CD14-positive monocyte (primary cell): ENCODE results near the gene WFDC5. TPM values are rescaled to one million over a fixed set of nuclear protein-coding genes. Genes with fewer than 3 reads are reported as not detected.
A peak's percentile ranks its signal among the peaks of the same experiment; 100 is the strongest.

Experiments used
- DNase-seq, 3 donors: peaks; one replicate each; pipeline ENCODE4 v3.0.0-alpha.2; 2011 to 2022
- H2AFZ ChIP-seq: 2 replicates; pipeline ENCODE4 v1.6.0; 2012; ENCODE audit warnings: mild to moderate bottlenecking, low read depth, low read length, inconsistent platforms; ENCODE audit not compliant: insufficient read depth, poor library complexity, severe bottlenecking
- H3K27ac ChIP-seq, 2 donors: 1 replicate in 1 of 2; 2 replicates in 1 of 2; pipeline ENCODE4 v1.5.1; 2012 to 2013; ENCODE audit warnings: low read length in 2 of 2, control low read depth in 1 of 2, inconsistent platforms in 1 of 2, low read depth in 1 of 2, mild to moderate bottlenecking in 1 of 2
- H3K27me3 ChIP-seq, 2 donors: one replicate each; pipeline versions ENCODE4 v1.6.0 to v1.6.1; 2011 to 2013; ENCODE audit warnings: low read length in 2 of 2; ENCODE audit not compliant: control insufficient read depth in 2 of 2, insufficient read depth in 2 of 2
- H3K36me3 ChIP-seq, 2 donors: replicated peaks in 1 of 2; 1 replicate in 1 of 2; 2 replicates in 1 of 2; pipeline versions ENCODE4 v1.5.1 to v1.6.1; 2012 to 2013; ENCODE audit warnings: low read length in 2 of 2, control low read depth in 1 of 2, inconsistent platforms in 1 of 2, mild to moderate bottlenecking in 1 of 2; ENCODE audit not compliant: insufficient read depth in 2 of 2, control insufficient read depth in 1 of 2
- H3K4me1 ChIP-seq, 2 donors: 1 replicate in 1 of 2; 2 replicates in 1 of 2; pipeline versions ENCODE4 v1.5.1 to v1.6.1; 2012 to 2013; ENCODE audit warnings: low read length in 2 of 2, control low read depth in 1 of 2, inconsistent platforms in 1 of 2, mild to moderate bottlenecking in 1 of 2, moderate library complexity in 1 of 2; ENCODE audit not compliant: insufficient read depth in 2 of 2, control insufficient read depth in 1 of 2
- H3K4me2 ChIP-seq: replicated peaks from 2 replicates; pipeline ENCODE3; 2012; ENCODE audit warnings: low read length, moderate library complexity, mild to moderate bottlenecking; ENCODE audit not compliant: poor library complexity, severe bottlenecking; ENCODE audit errors: extremely low read depth
- H3K4me3 ChIP-seq, 3 experiments: fragments of 200-600 bp in 1 of 3; sonication (generic) in 1 of 3; replicated peaks in 1 of 3; 1 replicate in 2 of 3; 2 replicates in 1 of 3; pipeline ENCODE4 v1.5.1; 2011 to 2013; ENCODE audit warnings: low read length in 3 of 3, mild to moderate bottlenecking in 3 of 3, control low read depth in 2 of 3, low read depth in 2 of 3, inconsistent platforms in 1 of 3, moderate library complexity in 1 of 3
- H3K79me2 ChIP-seq: 2 replicates; pipeline ENCODE4 v1.6.0; 2012; ENCODE audit warnings: mild to moderate bottlenecking, control low read depth, inconsistent platforms, low read length, moderate library complexity; ENCODE audit not compliant: insufficient read depth
- H3K9ac ChIP-seq: 2 replicates; pipeline ENCODE4 v1.6.0; 2017; ENCODE audit warnings: low read length, mild to moderate bottlenecking; ENCODE audit not compliant: insufficient read depth, poor library complexity, severe bottlenecking
- H3K9me3 ChIP-seq, 2 donors: replicated peaks in 1 of 2; 1 replicate in 1 of 2; 2 replicates in 1 of 2; pipeline versions ENCODE4 v1.5.1 to v1.6.1; 2012 to 2013; ENCODE audit warnings: low read length in 2 of 2, control low read depth in 1 of 2; ENCODE audit not compliant: control insufficient read depth in 1 of 2, insufficient read depth in 1 of 2
- H4K20me1 ChIP-seq: 2 replicates; pipeline ENCODE4 v1.6.0; 2012; ENCODE audit warnings: mild to moderate bottlenecking, low read length, control low read depth, moderate library complexity; ENCODE audit not compliant: insufficient read depth
- H3K27ac Mint-ChIP-seq, 7 donors: one replicate each; pipeline ENCODE4 v1.8.0; 2020; ENCODE audit warnings: mild to moderate bottlenecking in 7 of 7, mixed read lengths in 7 of 7, moderate library complexity in 6 of 7, inconsistent platforms in 2 of 7
- H3K27me3 Mint-ChIP-seq, 3 donors: one replicate each; pipeline ENCODE4 v1.8.0; 2021 to 2022; ENCODE audit warnings: low read depth in 3 of 3, mild to moderate bottlenecking in 3 of 3, mixed read lengths in 3 of 3, moderate library complexity in 3 of 3, inconsistent platforms in 1 of 3
- H3K36me3 Mint-ChIP-seq, 2 donors: one replicate each; pipeline ENCODE4 v1.8.0; 2020; ENCODE audit warnings: mixed read lengths in 2 of 2, inconsistent platforms in 1 of 2, mild to moderate bottlenecking in 1 of 2
- H3K4me1 Mint-ChIP-seq: one replicate; pipeline ENCODE4 v1.8.0; 2020; ENCODE audit warnings: mild to moderate bottlenecking, mixed read lengths
- H3K4me3 Mint-ChIP-seq, 2 donors: one replicate each; pipeline ENCODE4 v1.8.0; 2020; ENCODE audit warnings: mild to moderate bottlenecking in 2 of 2, mixed read lengths in 2 of 2, moderate library complexity in 1 of 2
- H3K9me3 Mint-ChIP-seq, 7 donors: one replicate each; pipeline ENCODE4 v1.8.0; 2020 to 2022; ENCODE audit warnings: mixed read lengths in 7 of 7, mild to moderate bottlenecking in 6 of 7, moderate library complexity in 6 of 7, inconsistent platforms in 2 of 7
- CTCF ChIP-seq: fragments of 200-600 bp; IDR thresholded peaks from one replicate; pipeline ENCODE4 v1.8.0; 2022; ENCODE audit warnings: antibody characterized with exemption, mild to moderate bottlenecking
- WGBS: methylation state at CpG from one replicate; pipeline ENCODE4 v1.1.5; 2013; ENCODE audit warnings: missing lambda C conversion rate; ENCODE audit not compliant: insufficient coverage; 5-methylcytosine and 5-hydroxymethylcytosine counted together
- intact Hi-C, 2 donors: fragments of 100-400 bp; cut with micrococcal nuclease; formaldehyde crosslinking; loops; one replicate each; pipeline versions ENCODE4 v1.15.0 to v1.15.1; 2023
- polyA plus RNA-seq, 3 donors: library from polyadenylated mRNA; depleted of rRNA in 1 of 3; unstranded in 2 of 3; stranded (reverse) in 1 of 3; fragments of 300-500 nt in 2 of 3; fragments of >200 nt in 1 of 3; fragmentation: Illumina TruSeq in 2 of 3; gene quantifications; 1 replicate in 2 of 3; 2 replicates in 1 of 3; pipeline ENCODE4 v1.2.3, GENCODE V29; 2012 to 2021

WFDC5 gene
- polyA plus RNA-seq, 3 donors = not detected

GRCh38 chr20:45138561-45139300 is 23.8 kb upstream of the WFDC5 start:
- Histone ChIP-seq H4K20me1 (no peaks in the 10 kb centered on the region), H3K4me2 (peak overlapping the region; percentile 22), H3K79me2 (no peaks in the 10 kb centered on the region), H2AFZ (peak overlapping the region; percentile 6), H3K27me3 (peaks cover 0 to 7% of the 10 kb centered on the region in 2 donors), H3K9ac (no peak overlapping the region), H3K4me1 (no peaks in the 10 kb centered on the region), H3K36me3 (no peaks in the 10 kb centered on the region), H3K9me3 (no peaks in the 10 kb centered on the region), H3K27ac (no peak overlapping the region), H3K4me3 (no peak overlapping the region)
- no peak overlapping the region for H3K27ac Mint-ChIP-seq
- TF ChIP-seq CTCF = peak; percentile 86
- no peaks in the 10 kb centered on the region for H3K36me3 Mint-ChIP-seq
- H3K27me3 Mint-ChIP-seq = peaks cover 8 to 18% (median 10%) of the 10 kb centered on the region in 3 donors
- no peak overlapping the region for H3K4me3 Mint-ChIP-seq
- peaks cover 0 to 4% (median 0%) of the 10 kb centered on the region in 7 donors for H3K9me3 Mint-ChIP-seq
- 31% methylated on average over 13 of the region's 20 CpGs for WGBS
- H3K4me1 Mint-ChIP-seq = no peaks in the 10 kb centered on the region
- intact Hi-C loops = loop anchor here (2.0 to 5.0 kb wide), 2 partner anchors 152 to 154 kb away; no protein-coding TSS in a partner anchor
- DNase-seq = peak; percentile 32 to 65 (median 53)

GRCh38 chr20:45136911-45137310 is 21.9 kb upstream of the WFDC5 start:
- H3K9me3 Mint-ChIP-seq = peaks cover 0 to 4% (median 0%) of the 10 kb centered on the region in 7 donors
- H3K27ac ChIP-seq = no peak overlapping the region
- H4K20me1 ChIP-seq = no peaks in the 10 kb centered on the region
- no peak overlapping the region for H2AFZ ChIP-seq
- no peaks in the 10 kb centered on the region for H3K4me1 Mint-ChIP-seq
- no peak overlapping the region for H3K27ac Mint-ChIP-seq
- no peak for TF ChIP-seq CTCF
- no peak overlapping the region for H3K4me3 ChIP-seq
- no peaks in the 10 kb centered on the region for H3K79me2 ChIP-seq
- intact Hi-C loops = loop anchor here in 1 of 2 donors (5.0 kb wide), 1 partner anchor 155 kb away; no protein-coding TSS in a partner anchor
- no peak overlapping the region for H3K4me2 ChIP-seq
- no peaks in the 10 kb centered on the region for H3K9me3 ChIP-seq
- H3K27me3 Mint-ChIP-seq = peaks cover 11 to 19% (median 12%) of the 10 kb centered on the region in 3 donors
- no peak overlapping the region for H3K9ac ChIP-seq
- no peaks in the 10 kb centered on the region for H3K36me3 ChIP-seq
- H3K27me3 ChIP-seq = peaks cover 0 to 7% of the 10 kb centered on the region in 2 donors
- 64% methylated on average over 2 of the region's 2 CpGs for WGBS
- DNase-seq = no peak
- no peaks in the 10 kb centered on the region for H3K4me1 ChIP-seq
- H3K4me3 Mint-ChIP-seq = no peak overlapping the region
- no peaks in the 10 kb centered on the region for H3K36me3 Mint-ChIP-seq
